ENCODE results near the gene DTX4.
"Not testable (repeated sequence)": the region's sequence is repeated elsewhere in the genome, so short reads cannot be mapped to it uniquely, and the experiment has no call there.

DTX4 gene
- total RNA-seq = 0.65 to 3.8 (median 2.0) reads per million in 9 experiments

- Mint-ChIP-seq H3K27me3 (peaks cover 6 to 7% of the 10 kb centered on the region in 2 donors), H3K4me3 (peak within 1 kb of the TSS; percentile 88 to 89), H3K4me1 (ENCODE audit: low read depth in 2 of 2) (peaks cover 8 to 11% of the 10 kb centered on the region in 2 donors), H3K27ac (peak within 1 kb of the TSS in 1 of 2 donors; percentile 62), H3K9me3 (no peaks in the 10 kb centered on the region), H3K36me3 (ENCODE audit: insufficient read depth) (peaks cover 4% of the 10 kb centered on the region)
- peak; percentile 85 to 87 (median 86) for DNase-seq
- peak; percentile 84 for ATAC-seq (replicated peaks)
These were observed at the start of gene DTX4 for GRCh38 chr11:59171508-59172322. Gene DTX4 (plus strand): TSS chr11:59172132. CDS start chr11:59172596, 464 bp downstream.

- Mint-ChIP-seq H3K4me1 (ENCODE audit: low read depth in 2 of 2) (peaks cover 5 to 9% of the 10 kb centered on the region in 2 donors), H3K9me3 (no peaks in the 10 kb centered on the region), H3K27ac (peak overlapping the region; percentile 3 to 9), H3K27me3 (no peaks in the 10 kb centered on the region), H3K4me3 (peak overlapping the region; percentile 32 to 34), H3K36me3 (ENCODE audit: insufficient read depth) (peaks cover 7% of the 10 kb centered on the region)
- ATAC-seq (replicated peaks) = peak; percentile 100
- DNase-seq = peak; percentile 88 to 93 (median 90)
These were observed 36.1 kb upstream of the DTX4 start for GRCh38 chr11:59135648-59136461.

GRCh38 chr11:59136551-59136950 is 35.4 kb upstream of the DTX4 start:
- peaks cover 6 to 15% of the 10 kb centered on the region in 2 donors for H3K4me1 Mint-ChIP-seq (ENCODE audit: low read depth in 2 of 2)
- H3K27ac Mint-ChIP-seq = peak overlapping the region in 1 of 2 donors; percentile 53
- ATAC-seq (replicated peaks); H3K36me3 Mint-ChIP-seq (ENCODE audit: insufficient read depth); H3K4me3 Mint-ChIP-seq; DNase-seq; H3K27me3 Mint-ChIP-seq; H3K9me3 Mint-ChIP-seq: not testable (repeated sequence)

- H3K4me1 Mint-ChIP-seq (ENCODE audit: low read depth in 2 of 2) = peaks cover 10 to 21% of the 10 kb centered on the region in 2 donors
- ATAC-seq (replicated peaks) (no peak), DNase-seq (no peak)
- H3K27me3 Mint-ChIP-seq = no peaks in the 10 kb centered on the region
- no peak overlapping the region for H3K4me3 Mint-ChIP-seq
- H3K27ac Mint-ChIP-seq = peak overlapping the region in 1 of 2 donors; percentile 53
- peaks cover 11% of the 10 kb centered on the region for H3K36me3 Mint-ChIP-seq (ENCODE audit: insufficient read depth)
- no peaks in the 10 kb centered on the region for H3K9me3 Mint-ChIP-seq
These were observed 34.7 kb upstream of the DTX4 start for GRCh38 chr11:59137190-59137589.

DNA sequence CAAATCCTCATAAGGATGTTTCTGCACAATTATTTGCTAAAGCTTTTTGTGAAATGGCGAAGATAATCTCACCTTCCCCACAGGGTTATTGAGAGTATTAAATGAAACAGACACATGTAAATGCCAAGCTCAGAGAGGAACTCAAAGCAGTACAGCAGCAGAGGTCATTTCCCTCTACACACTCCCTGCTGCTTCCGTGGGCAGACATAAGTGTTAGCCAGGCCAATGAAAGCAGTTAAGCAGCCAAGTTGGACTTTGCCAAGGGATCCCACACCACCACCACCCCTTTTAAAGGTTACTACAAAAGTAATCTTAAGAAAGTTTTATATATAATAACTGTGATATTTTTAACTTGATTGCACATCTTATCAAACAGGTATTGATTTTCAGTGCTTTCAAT is 33.3 kb upstream of the DTX4 start:
- H3K4me1 Mint-ChIP-seq (ENCODE audit: low read depth in 2 of 2) = peaks cover 23 to 33% of the 10 kb centered on the region in 2 donors
- peaks cover 16% of the 10 kb centered on the region for H3K36me3 Mint-ChIP-seq (ENCODE audit: insufficient read depth)
- no peak for DNase-seq
- no peaks in the 10 kb centered on the region for H3K9me3 Mint-ChIP-seq
- H3K27ac Mint-ChIP-seq = no peak overlapping the region
- H3K4me3 Mint-ChIP-seq = no peak overlapping the region
- ATAC-seq (replicated peaks) = no peak
- H3K27me3 Mint-ChIP-seq = no peaks in the 10 kb centered on the region

DNA sequence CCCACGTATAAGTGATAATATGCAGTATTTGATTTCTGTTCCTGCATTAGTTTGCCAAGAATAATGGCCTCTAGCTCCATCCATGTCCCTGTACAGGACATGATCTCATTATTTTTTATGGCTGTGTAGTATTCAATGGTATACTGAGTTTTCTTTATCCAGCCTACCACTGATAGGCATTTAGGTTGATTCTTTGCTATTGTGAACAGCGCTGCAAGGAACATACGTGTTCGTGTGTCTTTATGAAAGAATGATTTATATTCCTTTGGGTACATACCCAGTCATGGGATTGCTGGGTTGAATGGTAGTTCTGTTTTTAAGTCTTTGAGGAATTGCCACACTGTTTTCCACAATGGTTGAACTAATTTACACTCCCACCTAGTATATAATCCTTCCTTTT is 30.7 kb upstream of the DTX4 start:
- peaks cover 40 to 46% of the 10 kb centered on the region in 2 donors for H3K4me1 Mint-ChIP-seq (ENCODE audit: low read depth in 2 of 2)

DNA sequence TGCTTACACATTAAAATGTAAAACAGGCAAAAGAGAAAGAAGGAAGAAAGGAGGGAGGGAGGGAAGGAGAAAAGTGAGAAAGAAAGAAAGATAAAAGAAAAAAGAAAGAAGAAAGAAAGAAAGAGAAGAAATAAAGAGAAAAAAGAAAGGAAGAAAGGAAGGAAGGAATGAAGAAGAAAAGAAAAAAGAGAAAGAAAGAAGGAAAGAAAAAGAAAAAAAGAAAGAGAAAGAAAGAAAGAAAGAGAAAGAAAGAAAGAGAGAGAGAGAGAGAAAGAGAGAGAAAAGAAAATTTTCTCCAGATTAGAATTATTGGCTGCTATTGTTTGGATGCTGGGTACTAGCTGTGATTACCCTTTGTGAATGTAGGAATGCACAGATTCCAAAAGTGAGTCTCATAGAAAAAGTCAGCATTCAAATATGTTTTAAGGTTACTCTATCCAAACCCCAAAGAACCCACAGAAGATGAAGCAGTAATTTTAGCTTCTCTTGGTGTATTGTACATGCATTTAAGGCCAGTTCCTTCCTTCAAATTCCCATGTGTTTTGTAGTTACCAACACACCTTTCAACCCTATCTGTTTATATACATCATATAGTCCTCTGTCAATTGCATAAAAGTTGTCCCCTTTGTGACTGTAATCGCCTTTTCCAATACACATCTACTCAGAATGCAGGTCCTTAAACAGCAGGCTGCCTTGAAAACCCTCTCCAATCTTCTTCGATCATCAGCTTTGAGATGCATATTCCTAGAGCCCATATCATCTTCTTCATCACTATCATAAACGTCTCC is 30.1 kb upstream of the DTX4 start:
- Mint-ChIP-seq H3K27ac (peak overlapping the region; percentile 97 to 98), H3K4me1 (ENCODE audit: low read depth in 2 of 2) (peaks cover 39 to 52% of the 10 kb centered on the region in 2 donors), H3K9me3 (no peaks in the 10 kb centered on the region), H3K27me3 (no peaks in the 10 kb centered on the region), H3K4me3 (peak overlapping the region; percentile 95 to 96), H3K36me3 (ENCODE audit: insufficient read depth) (peaks cover 41% of the 10 kb centered on the region)
- DNase-seq = no peak
- no peak for ATAC-seq (replicated peaks)

More for the DNA sequence above, 30.7 kb upstream of the DTX4 start:
- Mint-ChIP-seq H3K9me3 (no peaks in the 10 kb centered on the region), H3K4me3 (peak overlapping the region; percentile 95 to 96), H3K36me3 (ENCODE audit: insufficient read depth) (peaks cover 34% of the 10 kb centered on the region), H3K27ac (peak overlapping the region; percentile 97 to 98), H3K27me3 (no peaks in the 10 kb centered on the region)
- DNase-seq (no peak), ATAC-seq (replicated peaks) (no peak)

DNA sequence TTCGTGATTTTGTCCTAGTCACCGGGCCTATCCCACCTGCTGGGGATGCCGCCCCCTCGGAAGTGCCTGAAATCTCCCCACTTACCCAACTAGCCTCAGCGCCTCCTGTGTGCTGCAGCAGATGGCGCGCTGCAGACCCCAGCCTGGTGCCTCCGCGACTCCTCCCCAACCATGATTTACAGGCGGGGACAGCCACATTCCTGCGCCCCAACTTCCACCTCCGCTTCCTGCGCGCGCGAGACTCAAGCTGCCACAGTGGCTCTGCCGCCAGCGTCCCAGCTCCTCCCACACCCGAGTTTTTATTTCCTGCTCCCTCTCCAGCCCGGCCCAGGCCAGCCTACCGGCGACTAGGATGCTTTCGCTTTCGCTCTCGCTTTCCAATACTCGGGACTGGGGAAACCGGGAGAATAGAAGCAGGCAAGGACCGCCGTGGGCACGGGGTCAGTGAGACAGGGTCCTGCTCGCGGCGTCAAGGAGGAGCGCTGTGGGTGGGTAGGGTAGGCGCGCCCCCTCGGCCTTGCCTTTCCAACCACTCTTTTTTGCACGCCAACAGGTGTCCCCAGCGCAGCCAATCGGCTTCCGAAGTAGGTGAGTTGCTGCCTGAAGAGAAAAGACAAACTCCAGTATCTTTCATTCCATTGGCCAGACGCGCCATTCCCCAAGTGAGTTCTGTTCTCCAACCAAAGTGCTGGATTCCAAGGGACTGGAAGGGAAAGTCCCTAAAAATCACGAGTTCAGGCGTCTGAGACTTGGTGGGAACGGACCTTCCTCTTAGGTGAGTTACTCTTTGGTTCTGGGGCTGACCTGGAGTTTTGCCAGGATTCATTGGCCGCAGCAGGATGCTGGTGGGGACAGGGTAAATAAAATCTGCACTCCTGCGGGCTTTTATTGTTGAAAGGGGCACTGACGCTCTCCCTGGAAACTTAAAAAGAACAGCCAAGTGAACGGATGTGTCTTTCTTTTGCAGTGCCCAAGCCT is 29.1 kb upstream of the DTX4 start, which contains the start of gene FAM111A:
Gene FAM111A, plus strand, starts transcription at position 327 of the 978 bp plus-strand sequence. CDS start 6,017 bp downstream, outside the sequence.
- ATAC-seq (replicated peaks) (peak; percentile 87), DNase-seq (peak; percentile 79 to 84 (median 80))
- Mint-ChIP-seq H3K4me1 (ENCODE audit: low read depth in 2 of 2) (peaks cover 39 to 57% of the 10 kb centered on the region in 2 donors), H3K36me3 (ENCODE audit: insufficient read depth) (peaks cover 41% of the 10 kb centered on the region), H3K9me3 (no peaks in the 10 kb centered on the region), H3K27ac (peak within 1 kb of the TSS; percentile 97 to 98), H3K27me3 (no peaks in the 10 kb centered on the region), H3K4me3 (peak within 1 kb of the TSS; percentile 95 to 96)

DNA sequence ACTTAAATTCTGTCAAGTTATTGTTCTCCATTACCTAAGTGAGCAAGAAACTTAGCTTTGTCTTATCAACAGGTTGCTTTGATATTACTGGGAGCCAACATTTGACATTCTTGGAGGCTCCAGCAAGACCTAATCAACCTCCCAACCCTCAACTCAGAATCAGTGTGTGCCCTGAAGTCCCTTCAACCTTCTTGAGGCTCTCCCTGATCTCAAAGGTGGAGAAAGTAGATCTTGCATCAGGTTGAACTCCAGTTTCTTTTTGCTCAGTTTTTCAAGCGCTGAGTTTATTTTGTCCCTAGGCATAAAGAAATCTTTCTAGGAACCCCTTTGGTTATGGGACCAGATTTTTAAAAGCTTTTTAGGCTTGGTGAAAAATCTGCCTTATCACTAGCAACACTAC is 27.8 kb upstream of the DTX4 start:
- Mint-ChIP-seq H3K4me1 (ENCODE audit: low read depth in 2 of 2) (peaks cover 39 to 63% of the 10 kb centered on the region in 2 donors), H3K9me3 (no peaks in the 10 kb centered on the region), H3K4me3 (peak overlapping the region; percentile 95 to 96), H3K27me3 (no peaks in the 10 kb centered on the region), H3K27ac (peak overlapping the region; percentile 97 to 98), H3K36me3 (ENCODE audit: insufficient read depth) (peaks cover 47% of the 10 kb centered on the region)
- DNase-seq = no peak
- ATAC-seq (replicated peaks) = no peak

- peak; percentile 57 to 63 (median 59) for DNase-seq
- Mint-ChIP-seq H3K27me3 (no peaks in the 10 kb centered on the region), H3K4me3 (peak overlapping the region; percentile 95 to 96), H3K27ac (peak overlapping the region; percentile 97 to 98), H3K4me1 (ENCODE audit: low read depth in 2 of 2) (peaks cover 39 to 63% of the 10 kb centered on the region in 2 donors), H3K36me3 (ENCODE audit: insufficient read depth) (peaks cover 51% of the 10 kb centered on the region), H3K9me3 (no peaks in the 10 kb centered on the region)
- peak; percentile 52 for ATAC-seq (replicated peaks)
These were observed 27.2 kb upstream of the DTX4 start for GRCh38 chr11:59144579-59145345.

DNA sequence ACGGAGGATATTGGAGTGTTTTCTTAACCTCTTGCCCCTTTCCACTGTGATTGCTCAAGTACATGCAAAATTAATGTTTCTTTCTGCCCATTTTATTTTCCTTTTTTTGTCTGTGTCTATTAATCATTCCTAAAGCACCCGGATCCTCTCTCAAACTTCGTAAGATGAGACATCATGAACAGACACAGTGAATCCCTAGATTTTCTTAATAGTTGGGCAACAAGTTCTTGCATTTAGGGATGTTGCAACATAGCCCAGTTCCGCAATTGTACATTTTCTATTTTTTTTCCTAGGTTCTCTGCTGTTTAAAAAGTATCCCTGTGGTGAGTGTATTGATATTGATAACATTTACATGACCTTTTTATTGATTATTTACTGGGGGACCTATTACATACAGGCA is 26.4 kb upstream of the DTX4 start:
- peak overlapping the region in 1 of 2 donors; percentile 97 for H3K27ac Mint-ChIP-seq
- no peaks in the 10 kb centered on the region for H3K9me3 Mint-ChIP-seq
- ATAC-seq (replicated peaks) (no peak), DNase-seq (no peak)
- no peaks in the 10 kb centered on the region for H3K27me3 Mint-ChIP-seq
- H3K36me3 Mint-ChIP-seq (ENCODE audit: insufficient read depth) = peaks cover 51% of the 10 kb centered on the region
- H3K4me3 Mint-ChIP-seq = peak overlapping the region; percentile 95 to 96
- H3K4me1 Mint-ChIP-seq (ENCODE audit: low read depth in 2 of 2) = peaks cover 39 to 63% of the 10 kb centered on the region in 2 donors

Data from effector memory CD8-positive, alpha-beta T cell (primary cell).